ENCODE data around the gene KPTN.

DNA sequence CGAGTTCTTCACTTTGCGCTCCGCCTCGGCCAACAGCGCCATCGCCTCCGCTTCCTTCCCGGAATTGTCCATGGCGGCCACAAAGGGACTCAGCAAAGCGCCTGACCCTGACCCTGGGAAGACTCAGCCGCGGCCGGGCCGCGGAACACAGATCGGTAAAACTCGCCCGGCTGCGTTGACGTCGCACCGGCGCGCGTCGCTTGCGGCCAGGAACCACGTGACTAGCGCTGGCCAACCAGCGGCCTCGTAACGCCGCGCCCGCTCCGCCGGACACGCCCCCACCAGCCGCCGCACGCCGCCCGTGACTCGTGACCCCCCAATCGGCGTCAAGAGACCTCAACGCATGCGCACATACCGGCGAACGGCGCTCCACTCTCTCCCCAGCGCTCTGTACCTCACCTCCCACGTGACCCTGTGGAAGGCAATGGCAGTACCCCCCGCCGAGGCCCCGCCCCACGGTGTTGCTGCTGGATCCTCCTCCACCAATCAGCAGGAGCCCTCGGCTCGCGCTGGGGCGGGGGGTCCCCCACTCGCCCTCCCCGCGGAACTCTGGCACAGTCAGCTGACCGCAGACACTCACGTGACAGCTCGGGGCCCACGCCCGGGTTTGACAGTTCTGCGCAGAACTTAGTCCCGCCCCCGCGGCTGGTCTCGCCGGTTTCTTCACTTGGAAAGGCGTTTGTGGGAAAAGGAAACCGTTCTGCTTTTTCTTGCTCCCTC is 31.0 kb upstream of the KPTN start, which contains the start of gene NAPA:
- TF ChIP-seq CTCF (conservative IDR thresholded peaks at IDR 0.05 in 1 of 2, IDR thresholded peaks at IDR 0.05 in 1 of 2; ENCODE audit: low read depth in 1 of 2, low read length in 2 of 2) (no peak), EZH2 (IDR thresholded peaks at IDR 0.05; ENCODE audit: low read length, missing control alignments) (no peak)

All from fibroblast of lung (primary cell).